Gastroesophageal sphincter (tissue), 4 donors: Measurements from ENCODE around the gene EMCN. TPM values are rescaled to one million over a fixed set of nuclear protein-coding genes. Genes with fewer than 3 reads are reported as not detected.

ENCODE experiments used
- ATAC-seq: fragments of 150-250 bp; one replicate; pipeline ENCODE4 v1.9.1; 2016; ENCODE audit warnings: mild to moderate bottlenecking, moderate library complexity
- H3K27ac ChIP-seq, 4 donors: fragments of 200-600 bp; sonication (generic) in 3 of 4; 1 replicate in 3 of 4; 2 replicates in 1 of 4; pipeline ENCODE4 v1.5.1; 2016 to 2019
- H3K27me3 ChIP-seq: fragments of 200-600 bp; sonication (generic); one replicate; pipeline ENCODE4 v1.5.1; 2019
- H3K36me3 ChIP-seq, 2 donors: fragments of 200-600 bp; sonication (generic); one replicate each; pipeline ENCODE4 v1.5.1; 2019; ENCODE audit warnings: control low read depth in 1 of 2
- H3K4me1 ChIP-seq, 3 donors: fragments of 200-600 bp; sonication (generic); 1 replicate in 2 of 3; 2 replicates in 1 of 3; pipeline ENCODE4 v1.5.1; 2016 to 2019; ENCODE audit warnings: control low read depth in 2 of 3
- H3K4me3 ChIP-seq, 2 donors: fragments of 200-600 bp; sonication (generic); one replicate each; pipeline ENCODE4 v1.5.1; 2019; ENCODE audit warnings: mild to moderate bottlenecking in 1 of 2, moderate library complexity in 1 of 2
- H3K9me3 ChIP-seq, 3 donors: fragments of 200-600 bp; sonication (generic); one replicate each; pipeline ENCODE4 v1.5.1; 2017 to 2019; ENCODE audit warnings: control low read depth in 2 of 3
- EP300 ChIP-seq: sonication (generic); formaldehyde crosslinking; IDR thresholded peaks from one replicate; pipeline ENCODE4 v1.6.1; 2017; ENCODE audit warnings: antibody characterized with exemption, mild to moderate bottlenecking
- POLR2A ChIP-seq, 2 donors: fragments of 450-650 bp; IDR thresholded peaks; one replicate each; pipeline ENCODE4 v1.6.1; 2017; ENCODE audit warnings: antibody characterized with exemption in 2 of 2, mild to moderate bottlenecking in 2 of 2, moderate library complexity in 1 of 2
- POLR2AphosphoS5 ChIP-seq: sonication (generic); formaldehyde crosslinking; IDR thresholded peaks from one replicate; pipeline ENCODE4 v1.6.1; 2017; ENCODE audit warnings: antibody characterized with exemption
- WGBS, 2 donors: methylation state at CpG; one replicate each; pipeline ENCODE4 v1.1.5; 2018; ENCODE audit warnings: low coverage in 1 of 2; 5-methylcytosine and 5-hydroxymethylcytosine counted together
- total RNA-seq, 4 donors: library from RNA; depleted of rRNA; stranded (reverse); fragments of >200 nt; gene quantifications; one replicate each; pipeline ENCODE4 v1.1.0, GENCODE V29; 2016
- TF ChIP-seq, protein P1 (sequence below), 4 experiments: fragments of 200-600 bp in 2 of 4; fragments of 450-650 bp in 2 of 4; sonication (generic) in 1 of 4; IDR thresholded peaks; one replicate each; pipeline ENCODE4 v1.5.1; 2017 to 2019; ENCODE audit warnings: antibody characterized with exemption in 4 of 4, mild to moderate bottlenecking in 2 of 4, moderate library complexity in 2 of 4

The EMCN gene
- total RNA-seq, 4 donors from 2014 or later = 5.3 to 26.8 (median 23.1) TPM

DNA sequence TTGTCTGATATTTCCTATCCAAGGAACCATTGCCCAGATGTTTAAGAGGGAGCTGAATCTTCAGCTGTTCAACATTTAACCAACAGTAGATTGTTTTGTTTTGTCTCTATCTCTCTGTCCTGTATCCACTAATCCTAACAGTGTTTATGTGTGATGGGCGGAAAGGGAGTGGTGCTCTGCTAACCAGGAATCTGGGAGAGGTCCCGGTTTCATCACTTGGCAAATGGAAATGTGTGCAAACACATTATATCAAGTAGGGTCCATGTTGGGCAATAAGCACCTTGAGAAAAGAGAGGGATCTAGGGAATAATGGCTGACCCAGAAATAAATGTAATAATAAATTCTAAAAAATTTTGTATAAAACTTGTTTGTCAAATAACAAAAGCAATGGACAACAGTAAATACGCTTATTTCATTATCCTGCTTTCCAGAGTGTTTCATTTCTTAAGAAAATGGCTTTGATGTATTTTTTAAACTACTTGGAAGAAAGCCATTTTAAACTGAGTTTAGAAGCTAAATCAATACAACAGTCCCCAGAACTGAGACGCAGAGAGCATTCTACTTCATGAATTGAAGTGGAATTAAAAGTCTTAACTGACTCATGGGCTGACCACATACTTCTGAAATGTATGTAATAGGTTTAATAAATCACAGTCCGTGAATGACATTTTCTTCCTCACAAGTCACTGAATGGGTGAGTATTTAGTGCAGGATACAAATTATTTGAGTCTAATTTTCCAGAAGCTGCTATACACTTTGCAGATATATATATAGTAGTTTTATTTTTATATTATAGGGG is 55.8 kb downstream of the EMCN start:
- Histone ChIP-seq H3K4me3 (no peak overlapping the region), H3K9me3 (no peaks in the 10 kb centered on the region), H3K27me3 (no peaks in the 10 kb centered on the region), H3K4me1 (no peaks in the 10 kb centered on the region), H3K27ac (no peak overlapping the region), H3K36me3 (no peaks in the 10 kb centered on the region)
- ATAC-seq = no peak
- TF ChIP-seq, protein P1, sequence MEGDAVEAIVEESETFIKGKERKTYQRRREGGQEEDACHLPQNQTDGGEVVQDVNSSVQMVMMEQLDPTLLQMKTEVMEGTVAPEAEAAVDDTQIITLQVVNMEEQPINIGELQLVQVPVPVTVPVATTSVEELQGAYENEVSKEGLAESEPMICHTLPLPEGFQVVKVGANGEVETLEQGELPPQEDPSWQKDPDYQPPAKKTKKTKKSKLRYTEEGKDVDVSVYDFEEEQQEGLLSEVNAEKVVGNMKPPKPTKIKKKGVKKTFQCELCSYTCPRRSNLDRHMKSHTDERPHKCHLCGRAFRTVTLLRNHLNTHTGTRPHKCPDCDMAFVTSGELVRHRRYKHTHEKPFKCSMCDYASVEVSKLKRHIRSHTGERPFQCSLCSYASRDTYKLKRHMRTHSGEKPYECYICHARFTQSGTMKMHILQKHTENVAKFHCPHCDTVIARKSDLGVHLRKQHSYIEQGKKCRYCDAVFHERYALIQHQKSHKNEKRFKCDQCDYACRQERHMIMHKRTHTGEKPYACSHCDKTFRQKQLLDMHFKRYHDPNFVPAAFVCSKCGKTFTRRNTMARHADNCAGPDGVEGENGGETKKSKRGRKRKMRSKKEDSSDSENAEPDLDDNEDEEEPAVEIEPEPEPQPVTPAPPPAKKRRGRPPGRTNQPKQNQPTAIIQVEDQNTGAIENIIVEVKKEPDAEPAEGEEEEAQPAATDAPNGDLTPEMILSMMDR (IDR thresholded peaks at IDR 0.05) = no peak
- TF ChIP-seq POLR2A (IDR thresholded peaks at IDR 0.05) (no peak), EP300 (no peak), POLR2AphosphoS5 (no peak)
- 70 to 81% methylated on average over 3 to 5 of the region's 5 CpGs for WGBS, 2 donors

DNA sequence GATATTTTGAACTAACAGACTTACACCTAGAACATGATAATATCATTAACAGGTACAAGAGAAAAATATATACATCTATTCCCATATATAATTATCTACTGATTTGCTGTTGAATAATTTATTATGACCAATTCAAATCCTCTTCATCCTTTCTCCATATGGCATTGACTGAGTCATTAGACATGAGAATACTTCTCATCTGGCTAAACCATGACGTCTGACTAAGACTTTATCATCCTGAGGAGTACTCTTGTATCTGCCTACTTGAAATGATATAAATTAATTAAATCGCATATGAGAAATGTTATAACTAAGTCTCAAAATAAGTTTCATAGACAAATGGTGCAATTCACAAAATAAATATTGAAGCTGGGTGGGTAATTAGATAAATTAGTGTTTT is 67.4 kb downstream of the EMCN start:
- H3K27me3 ChIP-seq = no peaks in the 10 kb centered on the region
- no peaks in the 10 kb centered on the region for H3K36me3 ChIP-seq
- H3K27ac ChIP-seq = no peak overlapping the region
- TF ChIP-seq POLR2A (IDR thresholded peaks at IDR 0.05) (no peak), POLR2AphosphoS5 (no peak), EP300 (no peak)
- TF ChIP-seq, protein P1 (IDR thresholded peaks at IDR 0.05) = no peak
- ATAC-seq = no peak
- no peaks in the 10 kb centered on the region for H3K9me3 ChIP-seq
- H3K4me1 ChIP-seq = no peaks in the 10 kb centered on the region
- no peak overlapping the region for H3K4me3 ChIP-seq
- WGBS, 2 donors = 67 to 88% methylated on average over 2 of the region's 2 CpGs

DNA sequence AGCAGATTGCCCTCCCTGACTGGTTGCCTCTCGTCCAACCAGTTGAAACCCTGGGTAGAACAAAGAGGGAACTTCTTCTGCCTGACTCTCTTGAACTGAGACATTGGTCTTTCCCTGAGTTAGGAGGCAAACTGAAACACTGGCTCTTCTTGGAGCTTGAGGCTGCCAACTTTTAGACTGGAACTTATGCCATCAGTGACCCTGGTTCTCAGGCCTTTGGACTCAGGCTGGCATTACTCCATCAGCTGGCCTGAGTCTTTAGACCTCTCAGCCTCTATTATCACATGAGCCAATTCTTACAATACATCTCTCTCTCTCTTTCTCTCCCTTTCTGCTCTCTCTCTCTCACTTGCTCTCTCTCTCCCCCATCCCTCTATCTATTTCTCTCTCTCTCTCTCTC is 86.4 kb downstream of the EMCN start:
- H3K27ac ChIP-seq = no peak overlapping the region
- 67% methylated on average over 1 of the region's 1 CpG; no CpG with 5 or more reads in 1 of the 2 donors for WGBS, 2 donors
- TF ChIP-seq, protein P1 (IDR thresholded peaks at IDR 0.05) = no peak
- TF ChIP-seq POLR2AphosphoS5 (no peak), POLR2A (IDR thresholded peaks at IDR 0.05) (no peak), EP300 (no peak)
- ATAC-seq = no peak
- H3K36me3 ChIP-seq = no peaks in the 10 kb centered on the region
- no peaks in the 10 kb centered on the region for H3K4me1 ChIP-seq
- no peaks in the 10 kb centered on the region for H3K27me3 ChIP-seq
- no peak overlapping the region for H3K4me3 ChIP-seq
- no peaks in the 10 kb centered on the region for H3K9me3 ChIP-seq

- H3K4me3 ChIP-seq = no peak overlapping the region
- ATAC-seq = no peak
- no peaks in the 10 kb centered on the region for H3K4me1 ChIP-seq
- WGBS, 2 donors = 77 to 78% methylated on average over 5 of the region's 5 CpGs
- no peak for TF ChIP-seq POLR2AphosphoS5
- TF ChIP-seq EP300 = no peak
- no peak for TF ChIP-seq POLR2A (IDR thresholded peaks at IDR 0.05)
- TF ChIP-seq, protein P1 (IDR thresholded peaks at IDR 0.05) = no peak
- no peaks in the 10 kb centered on the region for H3K36me3 ChIP-seq
- H3K9me3 ChIP-seq = no peaks in the 10 kb centered on the region
- H3K27me3 ChIP-seq = no peaks in the 10 kb centered on the region
- no peak overlapping the region for H3K27ac ChIP-seq
Measured at GRCh38 chr4:100430451-100430850, 87.4 kb downstream of the EMCN start.

GRCh38 chr4:100429616-100430015 is 88.2 kb downstream of the EMCN start:
- H3K4me1 ChIP-seq = no peaks in the 10 kb centered on the region
- WGBS, 2 donors = 77 to 91% methylated on average over 1 of the region's 1 CpG
- no peak for ATAC-seq
- H3K9me3 ChIP-seq = no peaks in the 10 kb centered on the region
- H3K27me3 ChIP-seq = no peaks in the 10 kb centered on the region
- no peaks in the 10 kb centered on the region for H3K36me3 ChIP-seq
- H3K27ac ChIP-seq = no peak overlapping the region
- no peak for TF ChIP-seq EP300
- TF ChIP-seq, protein P1 (IDR thresholded peaks at IDR 0.05) = no peak
- TF ChIP-seq POLR2AphosphoS5 = no peak
- TF ChIP-seq POLR2A (IDR thresholded peaks at IDR 0.05) = no peak
- H3K4me3 ChIP-seq = no peak overlapping the region
